GM12878 (cell line): Measurements from ENCODE around the gene GRIK5. TPM values are rescaled to one million over a fixed set of nuclear protein-coding genes. Genes with fewer than 3 reads are reported as not detected.
A peak's percentile ranks its signal among the peaks of the same experiment; 100 is the strongest.

Experiments used
- ATAC-seq: fragments of 200-7000 bp; cut with Tn5 transposase; 3 replicates; pipeline ENCODE4 v1.9.1; 2020; ENCODE audit warnings: mild to moderate bottlenecking, moderate library complexity
- BruUV-seq: library from RNA; stranded (reverse); fragments of 400-500 nt; replicated peaks from 2 replicates; lab custom pipeline; 2021; lab: Mats Ljungman, UMichigan
- CTCF ChIA-PET: fragments of 300-600 bp; sonication (Branson Sonifier 250); formaldehyde crosslinking; extraction: SDS; loops from one replicate; lab custom pipeline; 2021; ENCODE audit warnings: inconsistent platforms; lab: Yijun Ruan, JAX
- POLR2A ChIA-PET: fragments of 350-600 bp; formaldehyde crosslinking; extraction: SDS; loops from one replicate; lab custom pipeline; 2021; ENCODE audit warnings: inconsistent platforms; lab: Charles Lee
- RAD21 ChIA-PET: fragments of 300-600 bp; sonication (Branson Sonifier 250); formaldehyde crosslinking; loops from one replicate; lab custom pipeline; 2023; ENCODE audit warnings: antibody characterized with exemption; ENCODE audit not compliant: unreplicated experiment; lab: Charles Lee
- SMC1A ChIA-PET: fragments of 300-600 bp; sonication (Branson Sonifier 250); formaldehyde crosslinking; loops from one replicate; lab custom pipeline; 2023; ENCODE audit not compliant: unreplicated experiment, uncharacterized antibody; lab: Charles Lee
- DNase-seq: peaks from one replicate; pipeline ENCODE4 v3.0.0-alpha.2; 2011; ENCODE audit warnings: low read depth, low spot score
- FAIRE-seq: peaks from 3 replicates; lab custom pipeline; 2011; peaks lifted over from hg19 to GRCh38; lab: Jason Lieb, UNC
- H2AFZ ChIP-seq: 2 replicates; pipeline ENCODE4 v1.6.0; 2011; ENCODE audit warnings: low read depth, low read length, control low read depth; ENCODE audit not compliant: control insufficient read depth
- H3K27ac ChIP-seq: 2 replicates; pipeline ENCODE4 v1.5.1; 2011; ENCODE audit warnings: control low read depth; ENCODE audit not compliant: control insufficient read depth, insufficient read depth
- H3K27me3 ChIP-seq, 2 experiments: replicated peaks in 1 of 2; 2 replicates each; pipeline versions ENCODE4 v1.6.0 to v1.6.1; 2011; ENCODE audit warnings: low read length in 1 of 2; ENCODE audit not compliant: control insufficient read depth in 2 of 2, insufficient read depth in 2 of 2
- H3K36me3 ChIP-seq, 2 experiments: 2 replicates each; pipeline ENCODE4 v1.5.1; 2011; ENCODE audit warnings: low read length in 1 of 2; ENCODE audit not compliant: control insufficient read depth in 2 of 2, insufficient read depth in 2 of 2
- H3K4me1 ChIP-seq: 2 replicates; pipeline ENCODE4 v1.6.1; 2011; ENCODE audit warnings: mild to moderate bottlenecking, low read length, moderate library complexity, mixed read lengths; ENCODE audit not compliant: control insufficient read depth, insufficient read depth
- H3K4me2 ChIP-seq: 2 replicates; pipeline ENCODE4 v1.6.0; 2011; ENCODE audit warnings: control low read depth; ENCODE audit not compliant: control insufficient read depth, insufficient read depth
- H3K4me3 ChIP-seq: fragments of 200-600 bp; sonication (generic); 2 replicates; pipeline ENCODE4 v1.5.1; 2016
- H3K79me2 ChIP-seq: 2 replicates; pipeline ENCODE4 v1.6.0; 2011; ENCODE audit warnings: low read length; ENCODE audit not compliant: control insufficient read depth, insufficient read depth
- H3K9ac ChIP-seq: 2 replicates; pipeline ENCODE4 v1.8.0; 2011; ENCODE audit warnings: low read length, control low read depth, mixed read lengths; ENCODE audit not compliant: control insufficient read depth, insufficient read depth
- H3K9me3 ChIP-seq: replicated peaks from 3 replicates; pipeline ENCODE4 v1.5.1; 2011; ENCODE audit warnings: mild to moderate bottlenecking, low read length; ENCODE audit not compliant: control insufficient read depth, insufficient read depth
- H4K20me1 ChIP-seq: 2 replicates; pipeline ENCODE4 v1.6.0; 2011; ENCODE audit not compliant: control insufficient read depth, insufficient read depth
- ATF7 ChIP-seq: fragments of 450-650 bp; IDR thresholded peaks from 2 replicates; pipeline ENCODE4 v1.6.1; 2016; ENCODE audit warnings: low read depth, mild to moderate bottlenecking
- CBFB ChIP-seq: IDR thresholded peaks from 2 replicates; pipeline ENCODE4 v1.6.1; 2016; ENCODE audit warnings: antibody characterized with exemption, low read depth
- DPF2 ChIP-seq: fragments of 450-650 bp; IDR thresholded peaks from 2 replicates; pipeline ENCODE4 v1.6.1; 2017; ENCODE audit warnings: mild to moderate bottlenecking
- EP300 ChIP-seq, 2 experiments: fragments of 150-350 bp in 1 of 2; IDR thresholded peaks; 2 replicates each; pipeline ENCODE4 v1.6.1; 2011 to 2012; ENCODE audit warnings: low read depth in 2 of 2, low read length in 2 of 2, borderline replicate concordance in 1 of 2, improper control_type of control experiment in 1 of 2, inconsistent platforms in 1 of 2; ENCODE audit not compliant: control insufficient read depth in 1 of 2
- FOS ChIP-seq: IDR thresholded peaks from 3 replicates; pipeline ENCODE4 v1.6.1; 2011; ENCODE audit warnings: borderline replicate concordance; ENCODE audit not compliant: insufficient read length; ENCODE audit errors: extremely low read depth
- GABPA ChIP-seq: IDR thresholded peaks from 2 replicates; pipeline ENCODE4 v1.6.1; 2014; ENCODE audit warnings: antibody characterized with exemption, low read depth, mild to moderate bottlenecking, inconsistent platforms
- IKZF2 ChIP-seq, 2 experiments: fragments of 450-650 bp; IDR thresholded peaks; 2 replicates each; pipeline ENCODE4 v1.6.1; 2017; ENCODE audit warnings: mild to moderate bottlenecking in 2 of 2, moderate library complexity in 2 of 2
- KDM1A ChIP-seq: fragments of 200-600 bp; sonication (generic); IDR thresholded peaks from 2 replicates; pipeline ENCODE4 v1.6.1; 2016; ENCODE audit warnings: borderline replicate concordance
- NR2F1 ChIP-seq: fragments of 450-650 bp; conservative IDR thresholded peaks from 2 replicates; pipeline ENCODE4 v1.6.1; 2017; ENCODE audit warnings: mild to moderate bottlenecking
- POLR2AphosphoS5 ChIP-seq: IDR thresholded peaks from 2 replicates; pipeline ENCODE4 v1.6.1; 2011; ENCODE audit warnings: mild to moderate bottlenecking, low read length, inconsistent platforms
- RBBP5 ChIP-seq: fragments of 200-600 bp; sonication (generic); conservative IDR thresholded peaks from 2 replicates; pipeline ENCODE4 v1.6.1; 2016
- SMC3 ChIP-seq: IDR thresholded peaks from 2 replicates; pipeline ENCODE4 v1.6.1; 2011; ENCODE audit warnings: low read length, improper control_type of control experiment, borderline replicate concordance
- SPI1 ChIP-seq: IDR thresholded peaks from 2 replicates; pipeline ENCODE4 v1.6.1; 2011; ENCODE audit warnings: low read depth, mild to moderate bottlenecking, low read length, moderate library complexity, borderline replicate concordance; ENCODE audit not compliant: insufficient read depth
- SREBF1 ChIP-seq: IDR thresholded peaks from 2 replicates; pipeline ENCODE4 v1.6.1; 2012; ENCODE audit warnings: mild to moderate bottlenecking, low read length
- SRF ChIP-seq, 2 experiments: IDR thresholded peaks; 2 replicates each; pipeline ENCODE4 v1.6.1; 2011; ENCODE audit warnings: low read depth in 2 of 2, low read length in 2 of 2, mild to moderate bottlenecking in 1 of 2, moderate library complexity in 1 of 2
- TAF1 ChIP-seq: IDR thresholded peaks from 2 replicates; pipeline ENCODE4 v1.6.1; 2011; ENCODE audit warnings: mild to moderate bottlenecking, low read depth, low read length, borderline replicate concordance
- ZNF24 ChIP-seq: fragments of 450-650 bp; IDR thresholded peaks from 2 replicates; pipeline ENCODE4 v1.6.1; 2017; ENCODE audit warnings: antibody characterized with exemption, mild to moderate bottlenecking
- ZZZ3 ChIP-seq: IDR thresholded peaks from 2 replicates; pipeline ENCODE4 v1.6.1; 2011; ENCODE audit warnings: low read depth; ENCODE audit not compliant: control insufficient read depth, insufficient read length
- WGBS: methylation state at CpG from one replicate; pipeline ENCODE4 v1.1.6; 2016; ENCODE audit warnings: low lambda C conversion rate; ENCODE audit not compliant: insufficient replicate concordance, insufficient coverage; ENCODE audit errors: missing lambda C conversion rate; 5-methylcytosine and 5-hydroxymethylcytosine counted together
- in situ Hi-C: fragments of 300-500 bp; cut with MboI; formaldehyde crosslinking; loops from 9 replicates; pipeline ENCODE4 v1.14.3; 2018; ENCODE audit warnings: mixed read lengths
- intact Hi-C: fragments of 100-400 bp; cut with micrococcal nuclease; formaldehyde crosslinking; loops from one replicate; pipeline ENCODE4 v1.14.2; 2022; ENCODE audit not compliant: unreplicated experiment
- polyA plus RNA-seq, 11 experiments: library from polyadenylated mRNA; depleted of rRNA in 4 of 11; unstranded in 6 of 11; stranded (reverse) in 5 of 11; fragments of >200 nt; fragmentation: Nextera tagmentation in 4 of 11; fragmentation: Illumina TruSeq in 1 of 11; extraction: Ambion mirVana in 4 of 11; extraction: Trizol in 1 of 11; gene quantifications; 1 replicate in 1 of 11; 2 replicates in 10 of 11; pipeline versions ENCODE4 v1.2.1 to v1.2.3, GENCODE V29; 2011 to 2016; ENCODE audit warnings: inconsistent platforms in 2 of 11, missing spikeins in 2 of 11, low read depth in 1 of 11
- total RNA-seq, 4 experiments: library from RNA; depleted of rRNA in 3 of 4; stranded (reverse); fragments of >200 nt in 3 of 4; fragmentation: Illumina TruSeq in 1 of 4; extraction: Trizol in 1 of 4; gene quantifications; 2 replicates each; pipeline versions ENCODE4 v1.2.1 to v1.2.3, GENCODE V29; 2013 to 2021
- TF ChIP-seq, protein P1 (sequence below): fragments of 450-650 bp; formaldehyde crosslinking; IDR thresholded peaks from 2 replicates; pipeline ENCODE4 v1.5.0; 2022; ENCODE audit warnings: mild to moderate bottlenecking, missing genetic modification characterization
- TF ChIP-seq, protein P2 (sequence below): fragments of 450-650 bp; IDR thresholded peaks from 2 replicates; pipeline ENCODE4 v1.6.1; 2017; ENCODE audit warnings: mild to moderate bottlenecking

The GRIK5 gene
- total and polyA plus RNA-seq, 10 of the 15 experiments (the other 5 are each of a cell fraction or from before 2014, with no cell fraction given) = 0.03 to 0.23 (median 0.07) TPM; not detected in 3

DNA sequence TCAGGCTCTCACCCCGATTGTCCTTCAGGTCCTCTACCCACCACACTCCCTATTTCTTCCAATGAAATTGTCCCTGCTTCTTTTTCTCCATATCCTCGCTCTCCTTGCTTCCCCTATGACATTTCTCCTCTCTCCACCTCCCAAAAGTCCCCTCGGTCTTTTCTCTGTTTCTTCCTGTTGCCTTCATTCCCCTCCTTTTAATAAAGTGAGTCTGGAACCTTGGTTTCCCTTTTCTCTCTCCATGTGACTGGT is 5.3 kb upstream of the GRIK5 start:
- BruUV-seq = TSS peak; percentile 97
- peak overlapping the region; percentile 87 for H3K4me3 ChIP-seq
- FAIRE-seq (no peak), ATAC-seq (peak; percentile 9), DNase-seq (no peak)
- H3K27me3 ChIP-seq = peaks cover 0 to 3% of the 10 kb centered on the region in 2 experiments; a peak in 1 of 4 replicates
- H4K20me1 ChIP-seq = peaks cover 5% of the 10 kb centered on the region; the same call in 1 of the 2 replicates
- CTCF ChIA-PET = interaction anchor here (1.4 kb wide), 1 partner anchor 34 kb away, joined by 3 read pairs; no protein-coding TSS in a partner anchor
- RAD21 ChIA-PET = no interaction called here
- in situ Hi-C loops = no loop called here
- H2AFZ ChIP-seq = peak overlapping the region; percentile 88
- peaks cover 32% of the 10 kb centered on the region for H3K79me2 ChIP-seq
- H3K9ac ChIP-seq = peak overlapping the region; percentile 99
- H3K36me3 ChIP-seq = peaks cover 7 to 19% of the 10 kb centered on the region in 2 experiments; a peak in 3 of 4 replicates
- no peaks in the 10 kb centered on the region for H3K9me3 ChIP-seq
- 2% methylated on average over 3 of the region's 3 CpGs for WGBS
- peak overlapping the region; percentile 86 for H3K4me2 ChIP-seq
- SMC1A ChIA-PET = no interaction called here
- POLR2A ChIA-PET = no interaction called here
- intact Hi-C loops = no loop called here
- H3K4me1 ChIP-seq = peaks cover 16% of the 10 kb centered on the region
- H3K27ac ChIP-seq = peak overlapping the region; percentile 99
- TF ChIP-seq, protein P1, sequence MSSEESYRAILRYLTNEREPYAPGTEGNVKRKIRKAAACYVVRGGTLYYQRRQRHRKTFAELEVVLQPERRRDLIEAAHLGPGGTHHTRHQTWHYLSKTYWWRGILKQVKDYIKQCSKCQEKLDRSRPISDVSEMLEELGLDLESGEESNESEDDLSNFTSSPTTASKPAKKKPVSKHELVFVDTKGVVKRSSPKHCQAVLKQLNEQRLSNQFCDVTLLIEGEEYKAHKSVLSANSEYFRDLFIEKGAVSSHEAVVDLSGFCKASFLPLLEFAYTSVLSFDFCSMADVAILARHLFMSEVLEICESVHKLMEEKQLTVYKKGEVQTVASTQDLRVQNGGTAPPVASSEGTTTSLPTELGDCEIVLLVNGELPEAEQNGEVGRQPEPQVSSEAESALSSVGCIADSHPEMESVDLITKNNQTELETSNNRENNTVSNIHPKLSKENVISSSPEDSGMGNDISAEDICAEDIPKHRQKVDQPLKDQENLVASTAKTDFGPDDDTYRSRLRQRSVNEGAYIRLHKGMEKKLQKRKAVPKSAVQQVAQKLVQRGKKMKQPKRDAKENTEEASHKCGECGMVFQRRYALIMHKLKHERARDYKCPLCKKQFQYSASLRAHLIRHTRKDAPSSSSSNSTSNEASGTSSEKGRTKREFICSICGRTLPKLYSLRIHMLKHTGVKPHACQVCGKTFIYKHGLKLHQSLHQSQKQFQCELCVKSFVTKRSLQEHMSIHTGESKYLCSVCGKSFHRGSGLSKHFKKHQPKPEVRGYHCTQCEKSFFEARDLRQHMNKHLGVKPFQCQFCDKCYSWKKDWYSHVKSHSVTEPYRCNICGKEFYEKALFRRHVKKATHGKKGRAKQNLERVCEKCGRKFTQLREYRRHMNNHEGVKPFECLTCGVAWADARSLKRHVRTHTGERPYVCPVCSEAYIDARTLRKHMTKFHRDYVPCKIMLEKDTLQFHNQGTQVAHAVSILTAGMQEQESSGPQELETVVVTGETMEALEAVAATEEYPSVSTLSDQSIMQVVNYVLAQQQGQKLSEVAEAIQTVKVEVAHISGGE (CRISPR knock-in tag) = 0 out of 2 replicates have a peak, but pooled peaks have one; percentile 18
- TF ChIP-seq ZNF24 (no peak), DPF2 (no peak), GABPA (no peak), IKZF2 (IDR thresholded peaks at IDR 0.05) (peak in 1 of 2 experiments; percentile 71; a peak in 2 of 4 replicates), RBBP5 (no peak), SMC3 (no peak), SREBF1 (no peak), NR2F1 (no peak), KDM1A (no peak), SPI1 (no peak), TAF1 (no peak), FOS (no peak), SRF (IDR thresholded peaks at IDR 0.05; ENCODE audit: low read depth in 2 of 2, low read length in 2 of 2) (no peak), ZZZ3 (no peak), ATF7 (no peak), EP300 (IDR thresholded peaks at IDR 0.05; ENCODE audit: borderline replicate concordance in 1 of 2, control insufficient read depth in 1 of 2, low read depth in 2 of 2, low read length in 2 of 2) (no peak), CBFB (no peak), POLR2AphosphoS5 (0 out of 2 replicates have a peak, but pooled peaks have one; percentile 63)
- TF ChIP-seq, protein P2, sequence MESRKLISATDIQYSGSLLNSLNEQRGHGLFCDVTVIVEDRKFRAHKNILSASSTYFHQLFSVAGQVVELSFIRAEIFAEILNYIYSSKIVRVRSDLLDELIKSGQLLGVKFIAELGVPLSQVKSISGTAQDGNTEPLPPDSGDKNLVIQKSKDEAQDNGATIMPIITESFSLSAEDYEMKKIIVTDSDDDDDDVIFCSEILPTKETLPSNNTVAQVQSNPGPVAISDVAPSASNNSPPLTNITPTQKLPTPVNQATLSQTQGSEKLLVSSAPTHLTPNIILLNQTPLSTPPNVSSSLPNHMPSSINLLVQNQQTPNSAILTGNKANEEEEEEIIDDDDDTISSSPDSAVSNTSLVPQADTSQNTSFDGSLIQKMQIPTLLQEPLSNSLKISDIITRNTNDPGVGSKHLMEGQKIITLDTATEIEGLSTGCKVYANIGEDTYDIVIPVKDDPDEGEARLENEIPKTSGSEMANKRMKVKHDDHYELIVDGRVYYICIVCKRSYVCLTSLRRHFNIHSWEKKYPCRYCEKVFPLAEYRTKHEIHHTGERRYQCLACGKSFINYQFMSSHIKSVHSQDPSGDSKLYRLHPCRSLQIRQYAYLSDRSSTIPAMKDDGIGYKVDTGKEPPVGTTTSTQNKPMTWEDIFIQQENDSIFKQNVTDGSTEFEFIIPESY = no peak
